ENCODE measurements around the gene RABGAP1L. TPM values are rescaled to one million over a fixed set of nuclear protein-coding genes. Genes with fewer than 3 reads are reported as not detected.

The RABGAP1L gene
- total and polyA plus RNA-seq, 2 of the 8 experiments (the other 6 are each of a cell fraction or from before 2014, with no cell fraction given): 33.3 to 156 TPM

DNA sequence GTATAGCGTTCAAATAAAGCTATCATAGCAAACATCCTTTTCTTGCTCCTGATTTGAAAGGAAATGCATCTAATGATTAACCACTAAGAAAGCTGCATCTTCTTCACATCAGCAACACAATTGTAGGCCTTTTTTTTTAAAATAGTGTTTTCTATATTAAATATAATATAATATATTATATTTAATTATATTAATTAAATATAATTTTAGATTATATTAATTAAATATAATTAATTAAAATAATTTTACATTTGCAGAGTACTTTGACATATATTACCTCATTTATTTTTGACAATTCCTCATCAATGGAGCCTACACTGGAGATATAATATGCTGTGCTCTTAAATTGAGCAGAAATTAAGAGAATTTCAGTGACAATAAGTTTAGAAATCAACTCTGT is 481.5 kb downstream of the RABGAP1L start (continued):
- TF ChIP-seq SIN3A (conservative IDR thresholded peaks at IDR 0.05 in 1 of 2, IDR thresholded peaks at IDR 0.05 in 1 of 2; ENCODE audit: low read depth in 1 of 2, low read length in 2 of 2): no peak
- no peak for TF ChIP-seq PHF8 (conservative IDR thresholded peaks at IDR 0.05; ENCODE audit: low read depth, low read length)

Measured in H1 (cell line).